A549 treated with CpdA at 1 μM for 4 hours (cell line): Measurements from ENCODE around the gene USP8. TPM values are rescaled to one million over a fixed set of nuclear protein-coding genes. Genes with fewer than 3 reads are reported as not detected.

Source experiments
- total RNA-seq: library from RNA; stranded (reverse); fragments of 200-300 nt; extraction: Qiagen RNA extraction; gene quantifications from 5 replicates; pipeline ENCODE4 v1.2.3, GENCODE V29; 2022; ENCODE audit warnings: low read depth

Gene USP8
- total RNA-seq, result 38.4 to 52.1 TPM (median 41.3 TPM) in 5 replicates

GRCh38 chr15:50424066-50424890 lies at the start of gene USP8:
USP8 (plus strand) TSS chr15:50424405; CDS start chr15:50439074, 14,669 bp downstream.

GRCh38 chr15:50546566-50546965 lies 122.4 kb downstream of the USP8 start, which contains the start of gene USP50:
USP50 (minus strand) TSS chr15:50546666; CDS start chr15:50546525, 141 bp downstream.

Other genes starting within 250 kb of the USP8 start
- 26.2 to 32.4 TPM (median 28.0 TPM) in 5 replicates for gene SLC27A2, start 242.2 kb upstream of the USP8 start, total RNA-seq
- 0.07 to 0.16 TPM (median 0.10 TPM) in 3 of 5 replicates, not detected in the others for gene HDC, start 158.7 kb upstream of the USP8 start, total RNA-seq
- 27.8 to 33.3 TPM (median 30.6 TPM) in 5 replicates for gene GABPB1, start 69.2 kb upstream of the USP8 start, total RNA-seq
- gene USP50, start 122.3 kb downstream of the USP8 start, total RNA-seq, result 0.43 TPM in 1 of 5 replicates, not detected in the others